Spleen (tissue), 11 donors: ENCODE data around the gene CCL17. TPM values are rescaled to one million over a fixed set of nuclear protein-coding genes. Genes with fewer than 3 reads are reported as not detected.
"Not testable (repeated sequence)": the region's sequence is repeated elsewhere in the genome, so short reads cannot be mapped to it uniquely, and the experiment has no call there.

Experiments
- DNase-seq: peaks from one replicate; pipeline ENCODE4 v3.0.0-alpha.2; 2020
- H3K27ac ChIP-seq, 8 donors: fragments of 200-600 bp; sonication (generic) in 7 of 8; 1 replicate in 4 of 8; 2 replicates in 4 of 8; pipeline versions ENCODE4 v1.5.0 to v1.8.0; 2016 to 2021; ENCODE audit warnings: inconsistent platforms in 4 of 8, mild to moderate bottlenecking in 4 of 8, moderate library complexity in 1 of 8
- H3K27me3 ChIP-seq, 7 donors: fragments of 200-600 bp; sonication (generic) in 6 of 7; replicated peaks in 1 of 7; 1 replicate in 4 of 7; 2 replicates in 3 of 7; pipeline versions ENCODE4 v1.5.0 to v1.8.0; 2016 to 2021; ENCODE audit warnings: inconsistent platforms in 3 of 7, mild to moderate bottlenecking in 1 of 7
- H3K36me3 ChIP-seq, 6 donors: fragments of 200-600 bp; sonication (generic) in 5 of 6; 1 replicate in 4 of 6; 2 replicates in 2 of 6; pipeline versions ENCODE4 v1.5.0 to v1.8.0; 2016 to 2021; ENCODE audit warnings: inconsistent platforms in 2 of 6
- H3K4me1 ChIP-seq, 6 donors: fragments of 200-600 bp; sonication (generic) in 5 of 6; 1 replicate in 3 of 6; 2 replicates in 3 of 6; pipeline versions ENCODE4 v1.5.0 to v1.8.0; 2016 to 2021; ENCODE audit warnings: inconsistent platforms in 3 of 6
- H3K4me3 ChIP-seq, 8 donors: fragments of 200-600 bp; sonication (generic) in 7 of 8; 1 replicate in 4 of 8; 2 replicates in 4 of 8; pipeline versions ENCODE4 v1.5.0 to v1.8.0; 2016 to 2021; ENCODE audit warnings: inconsistent platforms in 4 of 8, mild to moderate bottlenecking in 4 of 8, moderate library complexity in 2 of 8
- H3K9me3 ChIP-seq, 8 donors: fragments of 200-600 bp; sonication (generic) in 7 of 8; 1 replicate in 4 of 8; 2 replicates in 4 of 8; pipeline versions ENCODE4 v1.5.0 to v1.8.0; 2016 to 2021; ENCODE audit warnings: inconsistent platforms in 4 of 8
- POLR2A ChIP-seq, 3 donors: fragments of 450-650 bp; IDR thresholded peaks; one replicate each; pipeline ENCODE4 v1.5.1; 2017; ENCODE audit warnings: antibody characterized with exemption in 3 of 3, mild to moderate bottlenecking in 1 of 3
- POLR2AphosphoS5 ChIP-seq, 3 donors: sonication (generic); formaldehyde crosslinking; IDR thresholded peaks; one replicate each; pipeline ENCODE4 v1.5.1; 2017; ENCODE audit warnings: antibody characterized with exemption in 3 of 3
- WGBS, 5 donors: extraction: QIAGEN DNeasy Blood & Tissue Kit in 3 of 5; methylation state at CpG; one replicate each; pipeline versions ENCODE4 v1.1.5 to v1.1.7; 2013 to 2018; 5-methylcytosine and 5-hydroxymethylcytosine counted together
- intact Hi-C: fragments of 100-400 bp; cut with DNase I; formaldehyde crosslinking; loops from one replicate; pipeline ENCODE4 v1.15.0; 2023; ENCODE audit warnings: low total_unique reads
- polyA plus RNA-seq, 3 donors: library from polyadenylated mRNA; stranded (reverse); fragments of 200-250 nt; gene quantifications; one replicate each; pipeline ENCODE4 v1.2.1, GENCODE V29; 2013
- total RNA-seq, 7 donors: library from RNA; depleted of rRNA in 3 of 7; stranded (reverse); fragments of >200 nt in 3 of 7; fragmentation: NEBNext Ultra II Directional in 4 of 7; extraction: Animal tissue kit (Norgen Biotek cat#: 25700) in 4 of 7; gene quantifications; one replicate each; pipeline versions ENCODE4 v1.1.0 to v1.2.1, GENCODE V29; 2016 to 2021
- TF ChIP-seq, protein P1 (sequence below), 11 experiments: fragments of 200-600 bp in 7 of 11; fragments of 450-650 bp in 4 of 11; sonication (generic) in 4 of 11; IDR thresholded peaks in 8 of 11; conservative IDR thresholded peaks in 3 of 11; 1 replicate in 7 of 11; 2 replicates in 4 of 11; pipeline versions ENCODE4 v1.4.0 to v1.8.0; 2016 to 2021; ENCODE audit warnings: antibody characterized with exemption in 11 of 11, inconsistent platforms in 4 of 11, mild to moderate bottlenecking in 1 of 11
- donor health status: healthy with polysubstance abuse.
- donor health status: DM: no; HTN: no; CAD: no; lungs with moderate emphysema.
- donor health status: DM: no; HTN: no; CAD: no.
- donor health status: Bipolar disorder and iron deficiency.
- donor health status: healthy.
- donor health status: DM: no; HTN: no; CAD: no.
- donor health status: DM: yes; HTN: yes; CAD: no.

Gene CCL17
- total and polyA plus RNA-seq, 10 donors: 0.29 to 4.0 (median 2.0) TPM; not detected in 4

DNA sequence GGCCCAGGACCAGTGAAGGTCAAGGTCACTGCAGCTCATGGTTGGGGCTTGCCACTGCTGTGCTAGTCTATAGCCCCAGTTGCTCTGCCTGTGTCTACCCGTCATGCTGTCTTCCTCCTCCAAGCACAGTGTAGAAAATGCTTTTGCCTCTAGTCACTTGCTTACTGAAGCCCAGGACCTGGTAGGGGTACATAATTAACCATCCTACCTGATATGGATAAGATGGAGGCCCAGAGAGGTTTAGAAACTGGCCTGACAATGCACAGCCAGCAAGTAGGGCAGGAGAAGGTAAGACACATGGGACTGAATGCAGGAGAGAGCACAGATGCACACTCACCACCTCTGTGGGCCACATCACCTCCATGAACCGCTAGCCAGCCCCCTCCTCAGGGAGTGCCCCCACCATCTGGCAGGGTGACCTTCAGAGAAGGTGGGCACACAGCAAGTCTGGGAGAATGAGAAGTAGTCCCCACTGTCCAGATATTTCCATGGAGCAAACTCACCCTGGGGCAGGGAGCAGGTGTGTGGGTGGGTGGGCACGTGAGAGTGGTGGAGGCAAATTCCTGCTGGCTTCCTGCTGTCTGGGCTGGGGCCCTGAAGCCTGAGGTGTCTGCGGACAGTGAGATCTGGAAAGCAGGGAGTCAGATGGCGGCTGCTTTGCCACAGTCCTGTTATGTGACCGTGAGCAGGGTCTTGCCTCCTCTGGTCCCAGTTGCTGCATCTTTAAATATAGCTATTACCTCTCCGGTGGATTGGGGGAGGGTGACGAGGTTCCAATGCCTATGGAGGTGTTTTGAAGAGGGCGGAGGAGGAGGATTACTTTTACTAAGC is 31.2 kb upstream of the CCL17 start:
- TF ChIP-seq, protein P1, sequence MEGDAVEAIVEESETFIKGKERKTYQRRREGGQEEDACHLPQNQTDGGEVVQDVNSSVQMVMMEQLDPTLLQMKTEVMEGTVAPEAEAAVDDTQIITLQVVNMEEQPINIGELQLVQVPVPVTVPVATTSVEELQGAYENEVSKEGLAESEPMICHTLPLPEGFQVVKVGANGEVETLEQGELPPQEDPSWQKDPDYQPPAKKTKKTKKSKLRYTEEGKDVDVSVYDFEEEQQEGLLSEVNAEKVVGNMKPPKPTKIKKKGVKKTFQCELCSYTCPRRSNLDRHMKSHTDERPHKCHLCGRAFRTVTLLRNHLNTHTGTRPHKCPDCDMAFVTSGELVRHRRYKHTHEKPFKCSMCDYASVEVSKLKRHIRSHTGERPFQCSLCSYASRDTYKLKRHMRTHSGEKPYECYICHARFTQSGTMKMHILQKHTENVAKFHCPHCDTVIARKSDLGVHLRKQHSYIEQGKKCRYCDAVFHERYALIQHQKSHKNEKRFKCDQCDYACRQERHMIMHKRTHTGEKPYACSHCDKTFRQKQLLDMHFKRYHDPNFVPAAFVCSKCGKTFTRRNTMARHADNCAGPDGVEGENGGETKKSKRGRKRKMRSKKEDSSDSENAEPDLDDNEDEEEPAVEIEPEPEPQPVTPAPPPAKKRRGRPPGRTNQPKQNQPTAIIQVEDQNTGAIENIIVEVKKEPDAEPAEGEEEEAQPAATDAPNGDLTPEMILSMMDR (IDR thresholded peaks at IDR 0.05 in 8 of 11, conservative IDR thresholded peaks at IDR 0.05 in 3 of 11): no peak
- TF ChIP-seq POLR2AphosphoS5 (IDR thresholded peaks at IDR 0.05) (no peak), POLR2A (IDR thresholded peaks at IDR 0.05) (no peak)
- Histone ChIP-seq H3K27me3 (peaks cover 0 to 25% (median 0%) of the 10 kb centered on the region in 7 donors), H3K36me3 (no peaks in the 10 kb centered on the region), H3K4me3 (peak overlapping the region in 2 of 8 donors; percentile 15 to 33), H3K27ac (no peak overlapping the region), H3K4me1 (peaks cover 0 to 13% (median 4%) of the 10 kb centered on the region in 6 donors), H3K9me3 (no peaks in the 10 kb centered on the region)
- intact Hi-C loops: no loop called here
- WGBS, 5 donors: 80 to 89% (median 82%) methylated on average over 7 to 9 of the region's 9 CpGs
- no peak for DNase-seq

DNA sequence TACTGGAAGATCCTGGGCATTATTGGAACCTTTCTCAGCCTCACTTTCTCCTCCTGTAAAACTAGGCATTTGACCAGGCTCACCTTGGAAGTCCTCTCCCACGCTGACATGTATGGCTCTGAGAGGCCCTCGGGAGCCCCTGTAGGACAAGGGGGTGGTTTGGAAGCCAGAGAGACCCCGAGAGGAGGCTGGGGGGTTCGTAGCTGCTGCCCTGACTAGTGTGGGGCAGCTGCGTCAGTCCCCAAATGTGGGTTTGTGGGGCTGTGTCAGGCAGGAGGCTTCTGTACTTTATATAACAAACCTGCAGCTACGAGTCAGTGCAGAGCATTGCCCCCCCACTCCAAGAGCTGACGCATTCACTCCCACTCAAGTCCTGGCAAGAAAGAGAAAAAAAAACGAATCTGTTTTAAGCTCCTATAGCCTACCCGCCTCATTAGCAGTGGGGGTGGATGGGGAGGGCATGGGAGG is 30.5 kb upstream of the CCL17 start:
- no peak overlapping the region for H3K4me3 ChIP-seq
- intact Hi-C loops: no loop called here
- no peak overlapping the region for H3K27ac ChIP-seq
- H3K36me3 ChIP-seq: no peaks in the 10 kb centered on the region
- DNase-seq: no peak
- TF ChIP-seq POLR2AphosphoS5 (IDR thresholded peaks at IDR 0.05): no peak
- TF ChIP-seq, protein P1 (IDR thresholded peaks at IDR 0.05 in 8 of 11, conservative IDR thresholded peaks at IDR 0.05 in 3 of 11): no peak
- no peak for TF ChIP-seq POLR2A (IDR thresholded peaks at IDR 0.05)
- H3K9me3 ChIP-seq: no peaks in the 10 kb centered on the region
- peaks cover 0 to 13% (median 4%) of the 10 kb centered on the region in 6 donors for H3K4me1 ChIP-seq
- H3K27me3 ChIP-seq: peaks cover 0 to 23% (median 0%) of the 10 kb centered on the region in 7 donors
- 64 to 82% (median 77%) methylated on average over 9 of the region's 9 CpGs for WGBS, 5 donors

DNA sequence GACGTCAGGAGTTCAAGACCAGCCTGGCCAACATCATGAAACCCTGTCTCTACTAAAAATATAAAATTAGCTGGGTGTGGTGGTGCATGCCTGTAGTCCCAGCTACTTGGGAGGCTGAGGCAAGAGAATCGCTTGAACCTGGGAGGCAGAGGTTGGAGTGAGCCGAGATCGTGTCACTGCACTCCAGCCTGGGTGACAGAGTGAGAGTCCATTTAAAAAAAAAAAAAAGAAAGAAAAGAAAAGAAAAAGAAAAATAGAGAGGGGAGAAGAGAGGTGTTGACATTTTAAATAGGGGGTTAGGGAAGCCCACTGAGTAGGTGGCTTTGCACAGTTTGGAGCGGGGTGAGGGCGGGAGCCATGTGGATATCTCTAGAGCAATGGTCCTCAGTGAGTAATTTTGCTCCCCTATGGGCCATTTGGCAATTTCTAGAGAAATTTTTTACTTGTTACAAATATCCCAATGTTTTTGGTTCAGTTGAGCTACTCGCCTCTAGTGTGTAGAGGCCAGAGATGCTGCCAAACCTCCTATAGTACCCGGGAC is 29.6 kb upstream of the CCL17 start:
- peaks cover 0 to 23% (median 0%) of the 10 kb centered on the region in 7 donors for H3K27me3 ChIP-seq
- DNase-seq, H3K36me3 ChIP-seq, H3K9me3 ChIP-seq, H3K4me3 ChIP-seq, intact Hi-C loops, H3K27ac ChIP-seq: not testable (repeated sequence)
- peaks cover 0 to 13% (median 4%) of the 10 kb centered on the region in 6 donors for H3K4me1 ChIP-seq
- WGBS, 5 donors: 90 to 93% (median 91%) methylated on average over 8 of the region's 8 CpGs

DNA sequence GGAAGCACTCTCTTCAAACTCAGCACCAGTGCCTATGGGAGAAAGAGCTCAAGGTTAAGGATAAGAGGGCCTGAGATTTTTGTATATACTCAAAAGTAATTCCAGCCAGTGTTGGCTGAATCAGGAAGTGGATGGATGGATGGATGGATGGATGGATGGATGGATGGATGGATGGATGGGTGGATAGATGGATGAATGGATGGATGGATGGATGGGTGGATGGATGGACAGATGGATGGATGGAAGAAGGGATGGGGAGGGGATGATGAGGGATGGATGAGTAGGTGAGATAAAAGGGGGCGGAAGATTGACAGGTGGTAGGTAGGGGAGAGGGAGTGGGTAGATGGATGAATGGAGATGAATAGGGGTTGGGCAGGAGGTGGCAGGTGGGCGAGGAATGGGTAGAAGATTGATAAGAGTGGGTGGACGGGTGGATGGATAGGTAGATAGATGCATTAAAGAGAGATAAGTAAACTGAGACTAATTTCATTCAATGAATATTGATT is 28.2 kb upstream of the CCL17 start:
- Histone ChIP-seq H3K9me3 (no peaks in the 10 kb centered on the region), H3K36me3 (no peaks in the 10 kb centered on the region), H3K4me3 (no peak overlapping the region), H3K27ac (no peak overlapping the region), H3K4me1 (peaks cover 0 to 25% (median 14%) of the 10 kb centered on the region in 6 donors), H3K27me3 (peaks cover 0 to 20% (median 0%) of the 10 kb centered on the region in 7 donors)
- intact Hi-C loops: no loop called here
- TF ChIP-seq POLR2A (IDR thresholded peaks at IDR 0.05) (no peak), POLR2AphosphoS5 (IDR thresholded peaks at IDR 0.05) (no peak)
- TF ChIP-seq, protein P1 (IDR thresholded peaks at IDR 0.05 in 8 of 11, conservative IDR thresholded peaks at IDR 0.05 in 3 of 11): no peak
- no peak for DNase-seq
- WGBS, 5 donors: 87 to 96% (median 93%) methylated on average over 3 of the region's 3 CpGs
